ENCODE data around the gene HEATR9.

- no peak for TF ChIP-seq FOXJ3 (CRISPR knock-in tag; IDR thresholded peaks at IDR 0.05; ENCODE audit: borderline replicate concordance)
- no peak for TF ChIP-seq ZNF232 (CRISPR knock-in tag; IDR thresholded peaks at IDR 0.05)
- no peak for TF ChIP-seq ETV6 (CRISPR knock-in tag; IDR thresholded peaks at IDR 0.05)
- TF ChIP-seq GABPB1 (CRISPR knock-in tag; IDR thresholded peaks at IDR 0.05): no peak
- no peak for TF ChIP-seq ZNF396 (CRISPR knock-in tag; IDR thresholded peaks at IDR 0.05; ENCODE audit: borderline replicate concordance)
- TF ChIP-seq CTCF (IDR thresholded peaks at IDR 0.05): no peak
- TF ChIP-seq ZNF263 (CRISPR knock-in tag; IDR thresholded peaks at IDR 0.05; ENCODE audit: low read depth): no peak
- no peak for TF ChIP-seq ATF3 (CRISPR knock-in tag; conservative IDR thresholded peaks at IDR 0.05)
- no peak for TF ChIP-seq ZNF512 (CRISPR knock-in tag; IDR thresholded peaks at IDR 0.05; ENCODE audit: borderline replicate concordance)
- TF ChIP-seq MAX (CRISPR knock-in tag; IDR thresholded peaks at IDR 0.05): no peak
These were observed 22.6 kb upstream of the HEATR9 start for GRCh38 chr17:35891269-35891668.

All from WTC11 (cell line).